Stimulated activated CD4-positive, alpha-beta T cell treated with anti-CD3 and anti-CD28 coated beads, Interleukin-4, amount 100 ng/mL, for 1 hour (primary cell): Measurements from ENCODE around the gene CTTN.
"Not testable (repeated sequence)": the region's sequence is repeated elsewhere in the genome, so short reads cannot be mapped to it uniquely, and the experiment has no call there.

Source experiments
- DNase-seq: peaks from one replicate; pipeline ENCODE4 v3.0.0-alpha.2; 2020

The CTTN gene

GRCh38 chr11:70429724-70430521 lies 31.6 kb downstream of the CTTN start:
- no peak for DNase-seq

GRCh38 chr11:70430671-70431574 lies 32.6 kb downstream of the CTTN start:
- no peak for DNase-seq

- DNase-seq: no peak
Measured at GRCh38 chr11:70431611-70432010, 33.3 kb downstream of the CTTN start.

GRCh38 chr11:70432065-70432464 lies 33.7 kb downstream of the CTTN start:
- no peak for DNase-seq

GRCh38 chr11:70432580-70432979 lies 34.3 kb downstream of the CTTN start:
- DNase-seq: no peak

GRCh38 chr11:70433038-70433437 lies 34.7 kb downstream of the CTTN start:
- no peak for DNase-seq

- no peak for DNase-seq
Measured at GRCh38 chr11:70433526-70433925, 35.2 kb downstream of the CTTN start.

- no peak for DNase-seq
Measured at GRCh38 chr11:70433966-70434812, 35.9 kb downstream of the CTTN start.

GRCh38 chr11:70434813-70435278 lies 36.5 kb downstream of the CTTN start:
- no peak for DNase-seq

- DNase-seq: no peak
Measured at GRCh38 chr11:70435361-70435760, 37.0 kb downstream of the CTTN start.

GRCh38 chr11:70435765-70436500 lies 37.6 kb downstream of the CTTN start:
- DNase-seq: no peak

- no peak for DNase-seq
Measured at GRCh38 chr11:70436501-70436860, 38.2 kb downstream of the CTTN start.

GRCh38 chr11:70437111-70437784 lies 38.9 kb downstream of the CTTN start:
- DNase-seq: no peak

- no peak for DNase-seq
Measured at GRCh38 chr11:70440206-70440605, 41.9 kb downstream of the CTTN start.

GRCh38 chr11:70443773-70444030 lies 45.4 kb downstream of the CTTN start:
- DNase-seq: no peak

GRCh38 chr11:70445091-70445490 lies 46.8 kb downstream of the CTTN start:
- DNase-seq: no peak

- no peak for DNase-seq
Measured at GRCh38 chr11:70445605-70446004, 47.3 kb downstream of the CTTN start.

- no peak for DNase-seq
Measured at GRCh38 chr11:70448983-70449567, 50.7 kb downstream of the CTTN start.

GRCh38 chr11:70454197-70454767 lies 56.0 kb downstream of the CTTN start:
- DNase-seq: no peak

GRCh38 chr11:70454811-70455210 lies 56.5 kb downstream of the CTTN start:
- DNase-seq: not testable (repeated sequence)

- no peak for DNase-seq
Measured at GRCh38 chr11:70455354-70455753, 57.0 kb downstream of the CTTN start.
